Measurements from ENCODE around the gene RTRAF.

The RTRAF gene

GRCh38 chr14:52048641-52049204 lies 59.4 kb downstream of the RTRAF start:
- DNase-seq = no peak

GRCh38 chr14:52049271-52049670 lies 59.9 kb downstream of the RTRAF start:
- DNase-seq = no peak

- no peak for DNase-seq
Measured at GRCh38 chr14:52049721-52050588, 60.6 kb downstream of the RTRAF start.

GRCh38 chr14:52051251-52051650 lies 61.9 kb downstream of the RTRAF start:
- DNase-seq = no peak

GRCh38 chr14:52051871-52052270 lies 62.5 kb downstream of the RTRAF start:
- DNase-seq = no peak

- no peak for DNase-seq
Measured at GRCh38 chr14:52052288-52052943, 63.1 kb downstream of the RTRAF start.

GRCh38 chr14:52053044-52053443 lies 63.7 kb downstream of the RTRAF start:
- no peak for DNase-seq

- DNase-seq = no peak
Measured at GRCh38 chr14:52054678-52055077, 65.3 kb downstream of the RTRAF start.

GRCh38 chr14:52055167-52055566 lies 65.8 kb downstream of the RTRAF start:
- no peak for DNase-seq

- DNase-seq = no peak
Measured at GRCh38 chr14:52058341-52058740, 69.0 kb downstream of the RTRAF start.

GRCh38 chr14:52059649-52060048 lies 70.3 kb downstream of the RTRAF start:
- DNase-seq = no peak

GRCh38 chr14:52060080-52060479 lies 70.7 kb downstream of the RTRAF start:
- no peak for DNase-seq

Measured in amygdala (tissue), 56 donors.